ENCODE results near the gene FXYD5. TPM values are rescaled to one million over a fixed set of nuclear protein-coding genes. Genes with fewer than 3 reads are reported as not detected.
A peak's percentile ranks its signal among the peaks of the same experiment; 100 is the strongest.

Gene FXYD5
- total RNA-seq, 1 experiment from 2014 or later, result 181 TPM

DNA sequence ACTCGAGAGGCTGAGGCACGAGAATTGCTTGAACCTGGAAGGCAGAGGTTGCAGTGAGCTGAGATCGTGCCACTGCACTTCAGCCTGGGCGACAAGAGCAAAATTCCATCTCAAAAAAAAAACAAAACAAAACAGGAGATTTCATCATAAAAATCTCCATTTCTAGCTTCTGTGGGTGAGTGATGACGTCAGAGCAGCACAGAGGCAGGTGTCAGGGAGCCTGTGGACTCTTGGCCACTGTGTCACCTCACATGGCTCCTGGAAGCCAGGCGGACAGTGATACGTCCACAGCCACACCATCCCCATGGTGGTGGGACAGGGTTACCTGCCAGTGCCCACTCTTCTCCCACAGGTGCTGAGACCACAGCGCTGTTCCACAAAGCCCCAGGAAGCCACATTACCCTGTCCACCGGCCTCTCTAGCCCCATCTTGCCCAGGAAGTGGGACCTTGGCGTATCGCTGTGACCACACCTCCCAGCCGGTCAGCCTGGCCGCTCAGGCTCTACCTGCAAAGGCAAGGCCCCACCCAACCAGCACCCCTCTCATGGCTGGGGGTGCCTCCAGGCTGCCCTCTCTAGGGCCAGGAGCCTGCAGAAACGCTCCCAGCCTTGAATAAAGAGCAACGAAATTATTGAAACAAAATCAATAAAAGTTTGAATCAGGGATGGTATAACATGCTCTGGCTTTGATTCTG, 41.4 kb upstream of the FXYD5 start:
- no peaks in the 10 kb centered on the region for H3K36me3 ChIP-seq (ENCODE audit: low read depth)
- no peak overlapping the region for H2AFZ ChIP-seq
- peaks cover 20% of the 10 kb centered on the region for H3K79me2 ChIP-seq (ENCODE audit: low read depth)
- H3K27me3 ChIP-seq (ENCODE audit: insufficient read depth, low read depth), result no peaks in the 10 kb centered on the region
- no TSS peak for BruUV-seq (replicated peaks)
- no peaks in the 10 kb centered on the region for H3K9me3 ChIP-seq (ENCODE audit: insufficient read depth, low read depth)
- peaks cover 41% of the 10 kb centered on the region for H3K4me1 ChIP-seq (replicated peaks; ENCODE audit: insufficient read depth)
- no peak for DNase-seq
- H3K27ac ChIP-seq, result no peak overlapping the region
- ChIA-PET POLR2A (ENCODE audit: unreplicated experiment) (no interaction called here), CTCF (interaction anchor here (0.6 kb wide), 1 partner anchor 1237 kb away, joined by 4 read pairs; no protein-coding TSS in a partner anchor)
- H3K9me2 ChIP-seq (ENCODE audit: insufficient read depth), result no peaks in the 10 kb centered on the region
- H3F3A ChIP-seq (ENCODE audit: insufficient read depth, low read depth), result peaks cover 30% of the 10 kb centered on the region
- H4K20me1 ChIP-seq (ENCODE audit: insufficient read depth), result no peaks in the 10 kb centered on the region
- H3K4me2 ChIP-seq, result no peak overlapping the region
- no peak overlapping the region for H3K4me3 ChIP-seq
- TF ChIP-seq EZH2 (IDR thresholded peaks at IDR 0.05; ENCODE audit: low read depth) (no peak), CTCF (conservative IDR thresholded peaks at IDR 0.05) (no peak)
- intact Hi-C loops (cut with micrococcal nuclease; ENCODE audit: unreplicated experiment), result loop anchor here (10.0 kb wide), 1 partner anchor 138 kb away; no protein-coding TSS in a partner anchor

DNA sequence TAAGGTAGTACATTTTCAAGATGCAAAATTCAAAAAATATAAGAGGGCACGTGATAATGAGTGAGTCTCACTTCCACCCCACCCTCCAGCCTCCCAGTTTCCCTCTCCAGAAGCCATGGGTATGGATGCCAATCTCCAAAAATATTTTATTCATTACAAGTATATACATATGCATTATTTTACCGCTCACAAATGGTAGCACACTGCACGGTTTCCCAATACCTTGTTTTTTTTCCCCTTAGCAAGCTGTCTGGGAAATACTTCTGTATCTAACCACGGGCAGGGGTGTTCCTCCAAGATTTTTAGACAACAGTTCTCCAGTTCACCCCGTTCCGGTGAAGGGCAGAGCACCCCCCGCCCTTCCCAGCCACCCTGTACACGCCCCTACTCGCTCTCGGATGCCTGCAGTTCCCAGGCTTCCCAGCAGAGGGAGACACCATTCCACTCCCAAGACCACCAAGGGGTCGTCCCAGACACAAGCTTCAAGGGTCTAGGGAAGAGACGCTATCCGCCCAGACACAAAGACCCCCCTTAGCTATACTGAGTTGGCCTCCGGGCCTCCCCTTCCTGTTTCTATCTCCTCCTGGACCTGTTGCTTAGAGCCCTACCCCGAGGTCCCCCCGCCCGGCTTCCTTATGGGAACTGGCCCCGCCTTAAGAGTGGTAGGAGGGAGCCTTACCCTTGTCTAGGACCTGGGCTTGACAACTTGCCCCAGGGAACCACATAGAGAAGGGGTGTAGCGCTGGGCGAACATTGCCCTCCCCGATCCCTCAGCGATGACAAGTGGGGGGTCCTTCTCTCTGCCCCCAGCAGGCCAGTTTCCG, 40.0 kb upstream of the FXYD5 start:
- no peaks in the 10 kb centered on the region for H3K36me3 ChIP-seq (ENCODE audit: low read depth)
- intact Hi-C loops (cut with micrococcal nuclease; ENCODE audit: unreplicated experiment), result loop anchor here (1.0 to 10.0 kb wide), 5 partner anchors 9 to 140 kb away; partner anchors contain the start of gene LGI4
- peaks cover 51% of the 10 kb centered on the region for H3K4me1 ChIP-seq (replicated peaks; ENCODE audit: insufficient read depth)
- no peaks in the 10 kb centered on the region for H3K27me3 ChIP-seq (ENCODE audit: insufficient read depth, low read depth)
- DNase-seq, result peak; percentile 59 to 81
- peak overlapping the region; percentile 71 for H3K27ac ChIP-seq
- H3K79me2 ChIP-seq (ENCODE audit: low read depth), result peaks cover 34% of the 10 kb centered on the region
- H3K9me3 ChIP-seq (ENCODE audit: insufficient read depth, low read depth), result no peaks in the 10 kb centered on the region
- peak overlapping the region; percentile 99 for H3K4me2 ChIP-seq
- BruUV-seq (replicated peaks), result no TSS peak
- peak overlapping the region; percentile 89 for H3K4me3 ChIP-seq
- ChIA-PET POLR2A (ENCODE audit: unreplicated experiment) (interaction anchor here (0.8 kb wide), 1 partner anchor 9 kb away, joined by 6 read pairs; no protein-coding TSS in a partner anchor), CTCF (interaction anchor here (0.6 to 1.2 kb wide), 4 partner anchors 21 to 98 kb away, joined by 3 to 8 read pairs (median 4); partner anchors contain the start of gene FXYD1)
- H4K20me1 ChIP-seq (ENCODE audit: insufficient read depth), result no peaks in the 10 kb centered on the region
- peaks cover 41% of the 10 kb centered on the region for H3F3A ChIP-seq (ENCODE audit: insufficient read depth, low read depth)
- TF ChIP-seq EZH2 (IDR thresholded peaks at IDR 0.05; ENCODE audit: low read depth) (no peak), CTCF (conservative IDR thresholded peaks at IDR 0.05) (peak; percentile 100)
- H2AFZ ChIP-seq, result peak overlapping the region; percentile 74
- no peaks in the 10 kb centered on the region for H3K9me2 ChIP-seq (ENCODE audit: insufficient read depth)

GRCh38 chr19:35115177-35115951, 39.2 kb upstream of the FXYD5 start, which contains the start of gene FXYD3:
FXYD3 (plus strand) TSS chr19:35115823; CDS start chr19:35119377, 3,554 bp downstream.
- H2AFZ ChIP-seq, result peak within 1 kb of the TSS; percentile 74
- TSS peak; percentile 75 for BruUV-seq (replicated peaks)
- intact Hi-C loops (cut with micrococcal nuclease; ENCODE audit: unreplicated experiment), result loop anchor here (1.0 to 10.0 kb wide), 2 partner anchors 8 to 141 kb away; no protein-coding TSS in a partner anchor

More at GRCh38 chr19:35115177-35115951, 39.2 kb upstream of the FXYD5 start, which contains the start of gene FXYD3:
- DNase-seq, result peak in 1 of 2 experiments; percentile 55
- Histone ChIP-seq H3K4me2 (peak within 1 kb of the TSS; percentile 99), H3K4me3 (peak within 1 kb of the TSS; percentile 89), H3K9me3 (ENCODE audit: insufficient read depth, low read depth) (no peaks in the 10 kb centered on the region), H3K9me2 (ENCODE audit: insufficient read depth) (no peaks in the 10 kb centered on the region), H3F3A (ENCODE audit: insufficient read depth, low read depth) (peaks cover 45% of the 10 kb centered on the region), H3K27me3 (ENCODE audit: insufficient read depth, low read depth) (no peaks in the 10 kb centered on the region), H3K4me1 (replicated peaks; ENCODE audit: insufficient read depth) (peaks cover 55% of the 10 kb centered on the region), H3K36me3 (ENCODE audit: low read depth) (no peaks in the 10 kb centered on the region), H3K27ac (peak within 1 kb of the TSS; percentile 71), H4K20me1 (ENCODE audit: insufficient read depth) (no peaks in the 10 kb centered on the region), H3K79me2 (ENCODE audit: low read depth) (peaks cover 39% of the 10 kb centered on the region)
- POLR2A ChIA-PET (ENCODE audit: unreplicated experiment), result interaction anchor here (0.6 to 0.9 kb wide), 2 partner anchors 9 to 26 kb away, joined by 3 to 19 read pairs; no protein-coding TSS in a partner anchor
- CTCF ChIA-PET, result interaction anchor here (0.6 to 1.2 kb wide), 3 partner anchors 21 to 98 kb away, joined by 3 to 8 read pairs (median 4); no protein-coding TSS in a partner anchor
- no peak for TF ChIP-seq EZH2 (IDR thresholded peaks at IDR 0.05; ENCODE audit: low read depth)
- TF ChIP-seq CTCF (conservative IDR thresholded peaks at IDR 0.05), result no peak

Measured in PC-9 (cell line).